A549 (cell line): ENCODE measurements around the gene PKDCC.

Source experiments
- POLR2AphosphoS2 ChIP-seq: conservative IDR thresholded peaks from 2 replicates; pipeline ENCODE4 v1.6.1; 2012; ENCODE audit warnings: low read length, improper control_type of control experiment, inconsistent platforms
- RCOR1 ChIP-seq: fragments of 150-350 bp; IDR thresholded peaks from 2 replicates; pipeline ENCODE4 v1.6.1; 2014; ENCODE audit warnings: antibody characterized with exemption, low read length, low read depth
- RFX5 ChIP-seq: fragments of 450-650 bp; IDR thresholded peaks from 2 replicates; pipeline ENCODE4 v1.7.1; 2014; ENCODE audit warnings: antibody characterized with exemption, mild to moderate bottlenecking, moderate library complexity
- TF ChIP-seq, protein P1 (sequence below): fragments of 150-350 bp; IDR thresholded peaks from 2 replicates; pipeline ENCODE4 v1.6.1; 2014; ENCODE audit warnings: low read depth, mild to moderate bottlenecking, low read length

DNA sequence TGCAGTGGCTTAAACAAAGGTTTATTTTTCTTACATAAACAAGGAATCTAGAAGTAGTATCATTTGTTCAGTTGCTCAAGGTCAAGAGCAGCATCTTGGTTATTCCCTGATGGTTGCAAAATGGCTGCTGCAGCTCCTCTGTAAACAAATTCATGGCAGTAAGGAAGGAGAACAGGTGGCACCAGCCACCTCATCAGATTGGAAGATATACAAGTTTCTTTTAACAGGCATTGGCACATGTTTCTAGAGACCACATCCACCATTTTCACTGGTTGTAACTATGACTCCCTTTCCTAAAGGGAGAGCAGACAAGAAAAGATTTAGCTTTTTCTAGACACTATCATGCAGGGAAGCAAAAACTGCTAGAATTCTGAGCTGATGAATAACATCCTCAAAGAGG lies 46.3 kb downstream of the PKDCC start:
- TF ChIP-seq POLR2AphosphoS2 (no peak), RCOR1 (no peak), RFX5 (no peak)
- TF ChIP-seq, protein P1, sequence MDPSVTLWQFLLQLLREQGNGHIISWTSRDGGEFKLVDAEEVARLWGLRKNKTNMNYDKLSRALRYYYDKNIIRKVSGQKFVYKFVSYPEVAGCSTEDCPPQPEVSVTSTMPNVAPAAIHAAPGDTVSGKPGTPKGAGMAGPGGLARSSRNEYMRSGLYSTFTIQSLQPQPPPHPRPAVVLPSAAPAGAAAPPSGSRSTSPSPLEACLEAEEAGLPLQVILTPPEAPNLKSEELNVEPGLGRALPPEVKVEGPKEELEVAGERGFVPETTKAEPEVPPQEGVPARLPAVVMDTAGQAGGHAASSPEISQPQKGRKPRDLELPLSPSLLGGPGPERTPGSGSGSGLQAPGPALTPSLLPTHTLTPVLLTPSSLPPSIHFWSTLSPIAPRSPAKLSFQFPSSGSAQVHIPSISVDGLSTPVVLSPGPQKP: no peak
